Stimulated activated CD4-positive, alpha-beta T cell treated with anti-CD3 and anti-CD28 coated beads, Interleukin-2, amount 100 ng/mL, for 48 hours (primary cell): Measurements from ENCODE around the gene DPYD.

Source experiments
- DNase-seq, 2 donors: peaks; one replicate each; pipeline ENCODE4 v3.0.0-alpha.2; 2020

DPYD gene

GRCh38 chr1:97073936-97074335 is 846.9 kb downstream of the DPYD start:
- no peak for DNase-seq

GRCh38 chr1:97073169-97073568 is 847.7 kb downstream of the DPYD start:
- DNase-seq, result no peak

- DNase-seq, result no peak
Observed at GRCh38 chr1:97071173-97071572, 849.7 kb downstream of the DPYD start.

GRCh38 chr1:97070376-97070775 is 850.5 kb downstream of the DPYD start:
- no peak for DNase-seq

- no peak for DNase-seq
Observed at GRCh38 chr1:97069312-97069711, 851.5 kb downstream of the DPYD start.

- DNase-seq, result no peak
Observed at GRCh38 chr1:97066860-97067259, 854.0 kb downstream of the DPYD start.

GRCh38 chr1:97063532-97063931 is 857.3 kb downstream of the DPYD start:
- DNase-seq, result no peak

- DNase-seq, result no peak
Observed at GRCh38 chr1:97061604-97062003, 859.2 kb downstream of the DPYD start.

GRCh38 chr1:97056386-97056785 is 864.4 kb downstream of the DPYD start:
- no peak for DNase-seq

GRCh38 chr1:97053268-97053667 is 867.6 kb downstream of the DPYD start:
- DNase-seq, result no peak

GRCh38 chr1:97051823-97052222 is 869.0 kb downstream of the DPYD start:
- no peak for DNase-seq

GRCh38 chr1:97050506-97050905 is 870.3 kb downstream of the DPYD start:
- no peak for DNase-seq

- no peak for DNase-seq
Observed at GRCh38 chr1:97047421-97047793, 873.4 kb downstream of the DPYD start.

- DNase-seq, result no peak
Observed at GRCh38 chr1:97046765-97047420, 873.9 kb downstream of the DPYD start.

GRCh38 chr1:97044159-97044760 is 876.6 kb downstream of the DPYD start:
- no peak for DNase-seq

GRCh38 chr1:97042551-97042950 is 878.3 kb downstream of the DPYD start:
- no peak for DNase-seq

GRCh38 chr1:97041026-97041425 is 879.8 kb downstream of the DPYD start:
- DNase-seq, result no peak

- DNase-seq, result no peak
Observed at GRCh38 chr1:97038410-97038809, 882.4 kb downstream of the DPYD start.

GRCh38 chr1:97034651-97035050 is 886.2 kb downstream of the DPYD start:
- no peak for DNase-seq

GRCh38 chr1:97033949-97034348 is 886.9 kb downstream of the DPYD start:
- DNase-seq, result no peak
